K562 (cell line): ENCODE results near the gene ALOXE3. TPM values are rescaled to one million over a fixed set of nuclear protein-coding genes. Genes with fewer than 3 reads are reported as not detected.
A peak's percentile ranks its signal among the peaks of the same experiment; 100 is the strongest.

Experiments used
- DACH1 ChIP-seq: fragments of 450-650 bp; IDR thresholded peaks from 2 replicates; pipeline ENCODE4 v1.6.1; 2018; ENCODE audit not compliant: partially characterized antibody
- MLLT1 ChIP-seq, 2 experiments: fragments of 450-650 bp; IDR thresholded peaks; 2 replicates each; pipeline ENCODE4 v1.6.1; 2016
- SMARCB1 ChIP-seq: IDR thresholded peaks from 2 replicates; pipeline ENCODE4 v1.6.1; 2011; ENCODE audit warnings: improper control_type of control experiment, low read depth; ENCODE audit not compliant: insufficient read length
- ZNF318 ChIP-seq, 2 experiments: fragments of 450-650 bp; IDR thresholded peaks; 2 replicates each; pipeline ENCODE4 v1.6.1; 2016; ENCODE audit warnings: mild to moderate bottlenecking in 2 of 2, borderline replicate concordance in 1 of 2, low read depth in 1 of 2, moderate library complexity in 1 of 2
- polyA plus RNA-seq, 8 experiments: library from polyadenylated mRNA; depleted of rRNA in 4 of 8; stranded (reverse) in 5 of 8; unstranded in 3 of 8; fragments of >200 nt; fragmentation: Nextera tagmentation in 2 of 8; fragmentation: Illumina TruSeq in 1 of 8; extraction: Ambion mirVana in 2 of 8; extraction: Trizol in 1 of 8; gene quantifications; 2 replicates each; pipeline versions ENCODE4 v1.2.1 to v1.2.3, GENCODE V29; 2011 to 2014; ENCODE audit warnings: inconsistent platforms in 1 of 8, missing spikeins in 1 of 8
- total RNA-seq, 7 experiments: library from RNA; depleted of rRNA in 6 of 7; stranded (reverse); fragments of >200 nt in 6 of 7; fragmentation: Illumina TruSeq in 2 of 7; extraction: Trizol in 2 of 7; gene quantifications; 2 replicates each; pipeline versions ENCODE4 v1.2.1 to v1.2.3, GENCODE V29; 2011 to 2021; ENCODE audit warnings: low replicate concordance in 1 of 7

Gene ALOXE3
- total and polyA plus RNA-seq, 9 of the 15 experiments (the other 6 are each of a cell fraction or from before 2014, with no cell fraction given) = 0.04 TPM; not detected in 8

GRCh38 chr17:8138374-8138671 lies 20.0 kb upstream of the ALOXE3 start (continued):
- TF ChIP-seq ZNF318 (IDR thresholded peaks at IDR 0.05; ENCODE audit: borderline replicate concordance in 1 of 2, low read depth in 1 of 2) (0 out of 4 replicates have a peak, but pooled peaks of 1 of the 2 experiments have one; percentile 16), DACH1 (no peak), SMARCB1 (no peak), MLLT1 (IDR thresholded peaks at IDR 0.05) (peak; percentile 52; a peak in 1 of 4 replicates)
